ENCODE data around the gene LHFPL6. TPM values are rescaled to one million over a fixed set of nuclear protein-coding genes. Genes with fewer than 3 reads are reported as not detected.

The LHFPL6 gene
- total RNA-seq, 3 donors from 2014 or later (not counting 1 experiment from before 2014, with no cell fraction given): not detected

- no peaks in the 10 kb centered on the region for H3K27me3 ChIP-seq (ENCODE audit: control insufficient read depth, insufficient read depth, low read length)
- 100% methylated on average over 1 of the region's 1 CpG for WGBS (ENCODE audit: insufficient coverage)
- TF ChIP-seq, protein P1, sequence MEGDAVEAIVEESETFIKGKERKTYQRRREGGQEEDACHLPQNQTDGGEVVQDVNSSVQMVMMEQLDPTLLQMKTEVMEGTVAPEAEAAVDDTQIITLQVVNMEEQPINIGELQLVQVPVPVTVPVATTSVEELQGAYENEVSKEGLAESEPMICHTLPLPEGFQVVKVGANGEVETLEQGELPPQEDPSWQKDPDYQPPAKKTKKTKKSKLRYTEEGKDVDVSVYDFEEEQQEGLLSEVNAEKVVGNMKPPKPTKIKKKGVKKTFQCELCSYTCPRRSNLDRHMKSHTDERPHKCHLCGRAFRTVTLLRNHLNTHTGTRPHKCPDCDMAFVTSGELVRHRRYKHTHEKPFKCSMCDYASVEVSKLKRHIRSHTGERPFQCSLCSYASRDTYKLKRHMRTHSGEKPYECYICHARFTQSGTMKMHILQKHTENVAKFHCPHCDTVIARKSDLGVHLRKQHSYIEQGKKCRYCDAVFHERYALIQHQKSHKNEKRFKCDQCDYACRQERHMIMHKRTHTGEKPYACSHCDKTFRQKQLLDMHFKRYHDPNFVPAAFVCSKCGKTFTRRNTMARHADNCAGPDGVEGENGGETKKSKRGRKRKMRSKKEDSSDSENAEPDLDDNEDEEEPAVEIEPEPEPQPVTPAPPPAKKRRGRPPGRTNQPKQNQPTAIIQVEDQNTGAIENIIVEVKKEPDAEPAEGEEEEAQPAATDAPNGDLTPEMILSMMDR (IDR thresholded peaks at IDR 0.05): no peak
- Mint-ChIP-seq H3K27ac (no peak overlapping the region), H3K36me3 (no peaks in the 10 kb centered on the region), H3K27me3 (ENCODE audit: low read depth in 2 of 2) (no peaks in the 10 kb centered on the region), H3K4me3 (no peak overlapping the region), H3K4me1 (no peaks in the 10 kb centered on the region), H3K9me3 (peaks cover 7 to 9% of the 10 kb centered on the region in 2 donors)
- no peaks in the 10 kb centered on the region for H3K36me3 ChIP-seq (ENCODE audit: control insufficient read depth, insufficient read depth, low read length)
- no peak for ATAC-seq
- H3K9me3 ChIP-seq (ENCODE audit: control insufficient read depth, insufficient read depth, low read length): no peaks in the 10 kb centered on the region
- intact Hi-C loops (cut with micrococcal nuclease): no loop called here
- no peak overlapping the region for H3K27ac ChIP-seq (ENCODE audit: low read length)
- no peak for DNase-seq
- no peaks in the 10 kb centered on the region for H3K4me1 ChIP-seq (ENCODE audit: control insufficient read depth, insufficient read depth, low read length)
- no peak overlapping the region for H3K4me3 ChIP-seq (ENCODE audit: low read length)
Observed at GRCh38 chr13:39461685-39462266, 141.2 kb downstream of the LHFPL6 start.

- no peak overlapping the region for H3K27ac ChIP-seq (ENCODE audit: low read length)
- peaks cover 0 to under 1% of the 10 kb centered on the region in 2 donors for H3K4me1 Mint-ChIP-seq
- DNase-seq: no peak
- peaks cover 6 to 10% of the 10 kb centered on the region in 2 donors for H3K9me3 Mint-ChIP-seq
- H3K27me3 Mint-ChIP-seq (ENCODE audit: low read depth in 2 of 2): no peaks in the 10 kb centered on the region
- H3K4me3 Mint-ChIP-seq: no peak overlapping the region
- intact Hi-C loops (cut with micrococcal nuclease): no loop called here
- H3K4me1 ChIP-seq (ENCODE audit: control insufficient read depth, insufficient read depth, low read length): no peaks in the 10 kb centered on the region
- no peak overlapping the region for H3K27ac Mint-ChIP-seq
- no peak for ATAC-seq
- H3K4me3 ChIP-seq (ENCODE audit: low read length): no peak overlapping the region
- 100% methylated on average over 1 of the region's 1 CpG for WGBS (ENCODE audit: insufficient coverage)
- H3K27me3 ChIP-seq (ENCODE audit: control insufficient read depth, insufficient read depth, low read length): no peaks in the 10 kb centered on the region
- H3K9me3 ChIP-seq (ENCODE audit: control insufficient read depth, insufficient read depth, low read length): no peaks in the 10 kb centered on the region
- no peaks in the 10 kb centered on the region for H3K36me3 Mint-ChIP-seq
- TF ChIP-seq, protein P1 (IDR thresholded peaks at IDR 0.05): no peak
- no peaks in the 10 kb centered on the region for H3K36me3 ChIP-seq (ENCODE audit: control insufficient read depth, insufficient read depth, low read length)
Observed at GRCh38 chr13:39457274-39457673, 145.7 kb downstream of the LHFPL6 start.

GRCh38 chr13:39455521-39456175 is 147.3 kb downstream of the LHFPL6 start:
- TF ChIP-seq, protein P1 (IDR thresholded peaks at IDR 0.05): no peak
- Histone ChIP-seq H3K36me3 (ENCODE audit: control insufficient read depth, insufficient read depth, low read length) (no peaks in the 10 kb centered on the region), H3K9me3 (ENCODE audit: control insufficient read depth, insufficient read depth, low read length) (no peaks in the 10 kb centered on the region), H3K4me1 (ENCODE audit: control insufficient read depth, insufficient read depth, low read length) (no peaks in the 10 kb centered on the region), H3K27ac (ENCODE audit: low read length) (no peak overlapping the region), H3K4me3 (ENCODE audit: low read length) (no peak overlapping the region), H3K27me3 (ENCODE audit: control insufficient read depth, insufficient read depth, low read length) (no peaks in the 10 kb centered on the region)
- DNase-seq: no peak
- intact Hi-C loops (cut with micrococcal nuclease): no loop called here
- WGBS (ENCODE audit: insufficient coverage): 60% methylated on average over 3 of the region's 4 CpGs
- H3K4me1 Mint-ChIP-seq: peaks cover 0 to 4% of the 10 kb centered on the region in 2 donors
- H3K4me3 Mint-ChIP-seq: no peak overlapping the region
- H3K27ac Mint-ChIP-seq: no peak overlapping the region
- no peaks in the 10 kb centered on the region for H3K27me3 Mint-ChIP-seq (ENCODE audit: low read depth in 2 of 2)
- peaks cover 8 to 10% of the 10 kb centered on the region in 2 donors for H3K9me3 Mint-ChIP-seq
- no peak for ATAC-seq
- H3K36me3 Mint-ChIP-seq: no peaks in the 10 kb centered on the region

Data from natural killer cell (primary cell).